Natural killer cell (primary cell): ENCODE measurements around the gene SRRM4. TPM values are rescaled to one million over a fixed set of nuclear protein-coding genes. Genes with fewer than 3 reads are reported as not detected.

Source experiments
- ATAC-seq, 3 donors: fragments of 150-1000 bp in 2 of 3; fragments of 200-7000 bp in 1 of 3; cut with Tn5 transposase; 1 replicate in 1 of 3; 2 replicates in 2 of 3; pipeline ENCODE4 v1.10.0; 2021; ENCODE audit warnings: mild to moderate bottlenecking in 2 of 3, moderate library complexity in 2 of 3
- DNase-seq, 2 donors: peaks; one replicate each; pipeline versions ENCODE4 v3.0.0 to v3.0.0-alpha.2; 2013 to 2021; ENCODE audit warnings: mixed read lengths in 1 of 2
- H3K27ac ChIP-seq: one replicate; pipeline ENCODE4 v1.5.1; 2013; ENCODE audit warnings: mild to moderate bottlenecking, low read length
- H3K27me3 ChIP-seq: one replicate; pipeline ENCODE4 v1.6.1; 2013; ENCODE audit warnings: low read length; ENCODE audit not compliant: control insufficient read depth, insufficient read depth
- H3K36me3 ChIP-seq: one replicate; pipeline ENCODE4 v1.6.1; 2013; ENCODE audit warnings: low read length; ENCODE audit not compliant: control insufficient read depth, insufficient read depth
- H3K4me1 ChIP-seq: one replicate; pipeline ENCODE4 v1.6.1; 2013; ENCODE audit warnings: low read length; ENCODE audit not compliant: control insufficient read depth, insufficient read depth
- H3K4me3 ChIP-seq: one replicate; pipeline ENCODE4 v1.5.1; 2013; ENCODE audit warnings: low read length
- H3K9me3 ChIP-seq: one replicate; pipeline ENCODE4 v1.6.1; 2013; ENCODE audit warnings: low read length; ENCODE audit not compliant: control insufficient read depth, insufficient read depth
- H3K27ac Mint-ChIP-seq, 2 donors: one replicate each; pipeline ENCODE4 v1.8.0; 2022; ENCODE audit warnings: mild to moderate bottlenecking in 2 of 2, mixed read lengths in 2 of 2, moderate library complexity in 1 of 2
- H3K27me3 Mint-ChIP-seq, 2 donors: one replicate each; pipeline ENCODE4 v1.8.0; 2022; ENCODE audit warnings: low read depth in 2 of 2, mixed read lengths in 2 of 2
- H3K36me3 Mint-ChIP-seq: one replicate; pipeline ENCODE4 v1.8.0; 2022; ENCODE audit warnings: mixed read lengths
- H3K4me1 Mint-ChIP-seq, 2 donors: one replicate each; pipeline ENCODE4 v1.8.0; 2022; ENCODE audit warnings: mixed read lengths in 2 of 2
- H3K4me3 Mint-ChIP-seq: one replicate; pipeline ENCODE4 v1.8.0; 2022; ENCODE audit warnings: mild to moderate bottlenecking, moderate library complexity, mixed read lengths
- H3K9me3 Mint-ChIP-seq, 2 donors: one replicate each; pipeline ENCODE4 v1.8.0; 2022; ENCODE audit warnings: mixed read lengths in 2 of 2
- WGBS: methylation state at CpG from one replicate; pipeline ENCODE4 v1.1.7; 2013; ENCODE audit warnings: missing lambda C conversion rate; ENCODE audit not compliant: insufficient coverage; 5-methylcytosine and 5-hydroxymethylcytosine counted together
- intact Hi-C: fragments of 100-400 bp; cut with micrococcal nuclease; formaldehyde crosslinking; loops from one replicate; pipeline ENCODE4 v1.14.2; 2022
- total RNA-seq, 4 donors: library from RNA; stranded (reverse); fragments of 120-200 nt in 1 of 4; gene quantifications; one replicate each; pipeline versions ENCODE4 v1.2.3 to v1.2.4, GENCODE V29; 2013 to 2022
- TF ChIP-seq, protein P1 (sequence below): fragments of 200-600 bp; IDR thresholded peaks from one replicate; pipeline ENCODE4 v1.8.0; 2022; ENCODE audit warnings: antibody characterized with exemption

The SRRM4 gene
- total RNA-seq, 3 donors from 2014 or later (not counting 1 experiment from before 2014, with no cell fraction given), result not detected

DNA sequence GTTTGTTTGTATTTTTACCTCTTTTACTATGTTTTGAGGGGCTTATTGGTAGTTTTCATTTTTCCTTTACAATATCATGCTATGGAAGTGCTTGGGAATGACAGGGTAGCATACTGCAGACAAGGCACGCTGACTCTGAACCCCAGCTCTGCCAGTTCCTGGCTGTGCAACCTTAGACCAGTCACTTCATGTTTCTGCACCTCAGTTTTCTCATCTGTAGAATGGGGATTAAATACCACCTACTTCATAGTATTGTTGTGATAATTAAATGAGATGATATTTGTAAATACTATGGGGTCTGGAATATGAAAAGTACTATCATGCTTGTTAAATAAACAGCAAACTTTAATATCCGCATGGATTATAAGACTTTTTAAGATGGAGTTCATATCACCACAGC, 35.4 kb downstream of the SRRM4 start:
- Histone ChIP-seq H3K4me3 (no peak overlapping the region), H3K36me3 (no peaks in the 10 kb centered on the region), H3K4me1 (no peaks in the 10 kb centered on the region), H3K9me3 (no peaks in the 10 kb centered on the region), H3K27me3 (no peaks in the 10 kb centered on the region), H3K27ac (no peak overlapping the region)
- H3K9me3 Mint-ChIP-seq, result peaks cover 6 to 7% of the 10 kb centered on the region in 2 donors
- intact Hi-C loops, result no loop called here
- no peaks in the 10 kb centered on the region for H3K36me3 Mint-ChIP-seq
- H3K4me3 Mint-ChIP-seq, result no peak overlapping the region
- ATAC-seq (no peak), DNase-seq (no peak)
- no peak overlapping the region for H3K27ac Mint-ChIP-seq
- WGBS, result no CpG with 5 or more reads among the region's 2 CpGs
- peaks cover 20 to 23% of the 10 kb centered on the region in 2 donors for H3K27me3 Mint-ChIP-seq
- H3K4me1 Mint-ChIP-seq, result no peaks in the 10 kb centered on the region
- TF ChIP-seq, protein P1, sequence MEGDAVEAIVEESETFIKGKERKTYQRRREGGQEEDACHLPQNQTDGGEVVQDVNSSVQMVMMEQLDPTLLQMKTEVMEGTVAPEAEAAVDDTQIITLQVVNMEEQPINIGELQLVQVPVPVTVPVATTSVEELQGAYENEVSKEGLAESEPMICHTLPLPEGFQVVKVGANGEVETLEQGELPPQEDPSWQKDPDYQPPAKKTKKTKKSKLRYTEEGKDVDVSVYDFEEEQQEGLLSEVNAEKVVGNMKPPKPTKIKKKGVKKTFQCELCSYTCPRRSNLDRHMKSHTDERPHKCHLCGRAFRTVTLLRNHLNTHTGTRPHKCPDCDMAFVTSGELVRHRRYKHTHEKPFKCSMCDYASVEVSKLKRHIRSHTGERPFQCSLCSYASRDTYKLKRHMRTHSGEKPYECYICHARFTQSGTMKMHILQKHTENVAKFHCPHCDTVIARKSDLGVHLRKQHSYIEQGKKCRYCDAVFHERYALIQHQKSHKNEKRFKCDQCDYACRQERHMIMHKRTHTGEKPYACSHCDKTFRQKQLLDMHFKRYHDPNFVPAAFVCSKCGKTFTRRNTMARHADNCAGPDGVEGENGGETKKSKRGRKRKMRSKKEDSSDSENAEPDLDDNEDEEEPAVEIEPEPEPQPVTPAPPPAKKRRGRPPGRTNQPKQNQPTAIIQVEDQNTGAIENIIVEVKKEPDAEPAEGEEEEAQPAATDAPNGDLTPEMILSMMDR, result no peak

- H3K27me3 ChIP-seq, result no peaks in the 10 kb centered on the region
- no peaks in the 10 kb centered on the region for H3K4me1 ChIP-seq
- H3K27me3 Mint-ChIP-seq, result peaks cover 15 to 23% of the 10 kb centered on the region in 2 donors
- peaks cover 2 to 4% of the 10 kb centered on the region in 2 donors for H3K9me3 Mint-ChIP-seq
- H3K36me3 Mint-ChIP-seq, result no peaks in the 10 kb centered on the region
- ATAC-seq (no peak), DNase-seq (no peak)
- no peak overlapping the region for H3K27ac Mint-ChIP-seq
- no peaks in the 10 kb centered on the region for H3K36me3 ChIP-seq
- no peak overlapping the region for H3K4me3 ChIP-seq
- no peak overlapping the region for H3K4me3 Mint-ChIP-seq
- H3K4me1 Mint-ChIP-seq, result no peaks in the 10 kb centered on the region
- no peak overlapping the region for H3K27ac ChIP-seq
- intact Hi-C loops, result no loop called here
- WGBS, result 26% methylated on average over 3 of the region's 3 CpGs
- H3K9me3 ChIP-seq, result no peaks in the 10 kb centered on the region
- TF ChIP-seq, protein P1, result no peak
Observed at GRCh38 chr12:119019166-119019565, 37.8 kb downstream of the SRRM4 start.

- intact Hi-C loops, result no loop called here
- Mint-ChIP-seq H3K4me1 (no peaks in the 10 kb centered on the region), H3K4me3 (no peak overlapping the region), H3K27ac (no peak overlapping the region), H3K27me3 (peaks cover 15 to 23% of the 10 kb centered on the region in 2 donors), H3K36me3 (no peaks in the 10 kb centered on the region), H3K9me3 (peaks cover 1 to 4% of the 10 kb centered on the region in 2 donors)
- Histone ChIP-seq H3K4me3 (no peak overlapping the region), H3K27me3 (no peaks in the 10 kb centered on the region), H3K9me3 (no peaks in the 10 kb centered on the region), H3K27ac (no peak overlapping the region), H3K36me3 (no peaks in the 10 kb centered on the region), H3K4me1 (no peaks in the 10 kb centered on the region)
- TF ChIP-seq, protein P1, result no peak
- 26% methylated on average over 21 of the region's 21 CpGs for WGBS
- ATAC-seq (no peak), DNase-seq (no peak)
Observed at GRCh38 chr12:119020406-119021360, 39.3 kb downstream of the SRRM4 start.
